Measurements from ENCODE around the gene B3GNT9. TPM values are rescaled to one million over a fixed set of nuclear protein-coding genes. Genes with fewer than 3 reads are reported as not detected.

The B3GNT9 gene
- polyA plus RNA-seq, 2 of the 4 experiments (the other 2 are of a cell fraction): 6.8 to 9.3 TPM

- no peaks in the 10 kb centered on the region for H3K9me3 ChIP-seq
- no peak for ATAC-seq
- ChIA-PET CTCF (interaction anchor here (0.6 to 10.7 kb wide), 9 partner anchors 8 to 236 kb away, joined by 3 to 162 read pairs (median 6); partner anchors contain the start of genes ELMO3, FBXL8, NOL3 and TRADD), POLR2A (no interaction called here)
- TF ChIP-seq MAFK (IDR thresholded peaks at IDR 0.05; ENCODE audit: partially characterized antibody) (no peak), TFCP2L1 (CRISPR knock-in tag; IDR thresholded peaks at IDR 0.05) (no peak), REST (IDR thresholded peaks at IDR 0.05) (no peak), NFE2L2 (conservative IDR thresholded peaks at IDR 0.05; ENCODE audit: low read length) (no peak), CHD2 (IDR thresholded peaks at IDR 0.05; ENCODE audit: low read length, partially characterized antibody) (no peak), MYC (IDR thresholded peaks at IDR 0.05; ENCODE audit: borderline replicate concordance, low read length) (no peak), USF2 (IDR thresholded peaks at IDR 0.05) (no peak), CBX8 (IDR thresholded peaks at IDR 0.05) (no peak), GATA3 (IDR thresholded peaks at IDR 0.05; ENCODE audit: borderline replicate concordance) (no peak), BHLHE40 (IDR thresholded peaks at IDR 0.05; ENCODE audit: low read depth, low read length) (no peak), NR3C1 (IDR thresholded peaks at IDR 0.05) (no peak), ZFP36 (IDR thresholded peaks at IDR 0.05; ENCODE audit: borderline replicate concordance, partially characterized antibody) (no peak), EHF (CRISPR knock-in tag; IDR thresholded peaks at IDR 0.05) (no peak), HOXB5 (CRISPR knock-in tag; IDR thresholded peaks at IDR 0.05) (no peak), HES2 (IDR thresholded peaks at IDR 0.05) (no peak), JUN (IDR thresholded peaks at IDR 0.05) (no peak), EHMT2 (IDR thresholded peaks at IDR 0.05; ENCODE audit: low read depth) (no peak), HOXA7 (CRISPR knock-in tag; IDR thresholded peaks at IDR 0.05) (no peak), E2F6 (IDR thresholded peaks at IDR 0.05; ENCODE audit: borderline replicate concordance, low read depth) (no peak), POLR2AphosphoS2 (conservative IDR thresholded peaks at IDR 0.05; ENCODE audit: low read length) (no peak)
- no peak for FAIRE-seq
- WGBS (ENCODE audit: missing lambda C conversion rate): 73% methylated on average over 4 of the region's 6 CpGs
- H3K4me1 ChIP-seq: peaks cover 26% of the 10 kb centered on the region
- no peak within 1 kb of the TSS for H3K27ac ChIP-seq
- no peak within 1 kb of the TSS for H3K4me3 ChIP-seq
- no peak within 1 kb of the TSS for H3K4me2 ChIP-seq
- DNase-seq (ENCODE audit: low read depth in 1 of 2, low spot score in 1 of 2): no peak
Observed at GRCh38 chr16:67190041-67190440, 39.2 kb upstream of the B3GNT9 start, which contains the start of gene EXOC3L1. Gene EXOC3L1, minus strand, starts transcription at chr16:67190136. Its CDS starts 460 bp downstream, at chr16:67189676.

GRCh38 chr16:67188798-67189197, 38.0 kb upstream of the B3GNT9 start:
- TF ChIP-seq FOSL2 (IDR thresholded peaks at IDR 0.05) (no peak), FOSL2 (CRISPR knock-in tag; IDR thresholded peaks at IDR 0.05) (no peak), CTCF (IDR thresholded peaks at IDR 0.05) (no peak), TP53 (CRISPR knock-in tag; IDR thresholded peaks at IDR 0.05) (no peak), MAZ (IDR thresholded peaks at IDR 0.05; ENCODE audit: borderline replicate concordance, low read depth, low read length) (no peak), SREBF2 (IDR thresholded peaks at IDR 0.05) (no peak), ZSCAN20 (CRISPR knock-in tag; IDR thresholded peaks at IDR 0.05) (no peak), FOXS1 (CRISPR knock-in tag; IDR thresholded peaks at IDR 0.05) (no peak)
- 89% methylated on average over 8 of the region's 15 CpGs for WGBS (ENCODE audit: missing lambda C conversion rate)
- H3K4me1 ChIP-seq: peaks cover 29% of the 10 kb centered on the region
- DNase-seq (ENCODE audit: low read depth in 1 of 2, low spot score in 1 of 2): no peak
- H3K4me2 ChIP-seq: no peak overlapping the region
- ChIA-PET CTCF (interaction anchor here (0.8 to 10.7 kb wide), 9 partner anchors 9 to 235 kb away, joined by 3 to 162 read pairs (median 6); partner anchors contain the start of genes ELMO3, FBXL8, KCTD19 and LRRC36), POLR2A (no interaction called here)
- no peaks in the 10 kb centered on the region for H3K9me3 ChIP-seq
- ATAC-seq: no peak
- H3K27ac ChIP-seq: no peak overlapping the region
- FAIRE-seq: no peak
- no peak overlapping the region for H3K4me3 ChIP-seq
